ENCODE results near the gene B4GALT6.
"Not testable (repeated sequence)": the region's sequence is repeated elsewhere in the genome, so short reads cannot be mapped to it uniquely, and the experiment has no call there.

Gene B4GALT6, protein sequence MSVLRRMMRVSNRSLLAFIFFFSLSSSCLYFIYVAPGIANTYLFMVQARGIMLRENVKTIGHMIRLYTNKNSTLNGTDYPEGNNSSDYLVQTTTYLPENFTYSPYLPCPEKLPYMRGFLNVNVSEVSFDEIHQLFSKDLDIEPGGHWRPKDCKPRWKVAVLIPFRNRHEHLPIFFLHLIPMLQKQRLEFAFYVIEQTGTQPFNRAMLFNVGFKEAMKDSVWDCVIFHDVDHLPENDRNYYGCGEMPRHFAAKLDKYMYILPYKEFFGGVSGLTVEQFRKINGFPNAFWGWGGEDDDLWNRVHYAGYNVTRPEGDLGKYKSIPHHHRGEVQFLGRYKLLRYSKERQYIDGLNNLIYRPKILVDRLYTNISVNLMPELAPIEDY

DNA sequence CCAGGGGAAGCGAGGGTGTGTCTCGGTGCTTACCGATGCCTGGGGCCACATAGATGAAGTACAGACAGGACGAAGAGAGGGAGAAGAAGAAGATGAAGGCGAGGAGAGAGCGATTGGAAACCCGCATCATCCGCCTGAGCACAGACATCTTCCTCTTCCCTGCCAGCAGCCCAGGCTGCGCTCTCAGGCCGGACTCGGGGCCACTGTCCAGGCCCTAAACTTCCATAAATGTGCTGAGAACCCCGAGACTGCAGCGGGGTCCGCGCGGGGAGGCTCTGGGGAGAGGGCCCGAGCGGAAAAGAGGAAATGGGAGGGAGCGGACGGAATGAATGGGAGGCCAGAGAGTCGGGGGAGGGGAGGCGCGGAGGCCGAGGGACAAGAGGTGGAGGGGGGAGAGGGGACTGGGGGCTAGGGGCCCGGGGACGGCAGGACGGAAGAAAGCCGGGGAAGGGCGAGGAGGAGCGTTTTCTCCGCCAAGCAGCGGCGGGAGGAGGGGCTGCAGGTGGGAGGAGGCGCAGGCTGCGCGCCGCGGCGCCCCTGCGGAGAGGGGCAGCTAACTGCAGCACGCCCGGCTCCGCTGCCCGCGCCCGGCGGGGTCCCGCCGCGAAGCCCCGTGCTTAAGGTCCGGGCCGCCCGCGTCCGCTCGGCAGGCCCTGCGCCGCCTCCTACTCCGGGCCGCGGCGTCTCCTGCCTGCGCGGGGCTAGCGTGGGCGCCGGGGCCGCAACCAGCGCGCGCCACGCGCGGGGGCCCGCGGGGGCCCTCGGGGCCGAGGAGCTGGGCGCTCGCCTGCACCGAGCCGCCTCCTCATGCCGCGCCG lies at the start of gene B4GALT6:
B4GALT6 (minus strand) TSS at position 303 of the 818 bp plus-strand sequence; CDS start at position 148, 155 bp downstream.
- no peak for DNase-seq (ENCODE audit: low spot score)

DNA sequence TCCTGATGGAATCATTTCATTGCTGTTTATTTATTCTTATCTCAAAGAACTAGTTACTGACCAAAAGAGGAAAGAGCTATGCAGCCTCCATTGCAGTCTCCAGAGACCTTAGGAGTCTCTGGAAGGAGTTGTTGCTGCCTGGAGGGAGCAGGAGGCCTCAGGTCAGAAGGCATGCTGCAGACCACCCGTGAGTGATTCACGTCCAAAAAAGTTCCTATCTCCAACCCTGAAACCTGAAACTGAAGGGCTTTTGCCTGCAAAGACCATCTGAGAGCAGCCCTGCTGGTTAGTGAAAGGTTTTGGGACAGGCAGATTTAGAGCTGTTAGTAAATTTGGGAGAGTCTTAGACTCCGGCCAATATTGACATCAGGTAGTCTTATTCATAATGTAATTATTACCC lies 47.2 kb upstream of the B4GALT6 start:
- no peak for DNase-seq (ENCODE audit: low spot score)

DNA sequence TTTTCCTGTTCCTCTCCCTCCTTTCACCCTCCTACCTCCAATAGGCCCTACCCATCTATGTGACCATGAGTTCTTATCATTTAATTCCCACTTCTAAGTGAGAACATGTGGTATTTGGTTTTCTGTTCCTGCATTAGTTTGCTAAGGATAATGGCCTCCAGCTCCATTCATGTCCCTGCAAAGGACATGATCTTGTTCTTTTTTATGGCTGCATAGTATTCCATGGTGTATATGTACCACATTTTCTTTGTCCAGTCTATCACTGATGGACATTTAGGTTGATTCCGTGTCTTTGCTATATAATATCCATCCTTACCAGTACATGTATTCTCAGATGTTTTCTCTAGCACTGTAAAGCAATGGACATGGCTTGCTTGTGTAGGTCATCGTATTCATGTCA lies 44.8 kb upstream of the B4GALT6 start:
- not testable (repeated sequence) for DNase-seq (ENCODE audit: low spot score)

DNA sequence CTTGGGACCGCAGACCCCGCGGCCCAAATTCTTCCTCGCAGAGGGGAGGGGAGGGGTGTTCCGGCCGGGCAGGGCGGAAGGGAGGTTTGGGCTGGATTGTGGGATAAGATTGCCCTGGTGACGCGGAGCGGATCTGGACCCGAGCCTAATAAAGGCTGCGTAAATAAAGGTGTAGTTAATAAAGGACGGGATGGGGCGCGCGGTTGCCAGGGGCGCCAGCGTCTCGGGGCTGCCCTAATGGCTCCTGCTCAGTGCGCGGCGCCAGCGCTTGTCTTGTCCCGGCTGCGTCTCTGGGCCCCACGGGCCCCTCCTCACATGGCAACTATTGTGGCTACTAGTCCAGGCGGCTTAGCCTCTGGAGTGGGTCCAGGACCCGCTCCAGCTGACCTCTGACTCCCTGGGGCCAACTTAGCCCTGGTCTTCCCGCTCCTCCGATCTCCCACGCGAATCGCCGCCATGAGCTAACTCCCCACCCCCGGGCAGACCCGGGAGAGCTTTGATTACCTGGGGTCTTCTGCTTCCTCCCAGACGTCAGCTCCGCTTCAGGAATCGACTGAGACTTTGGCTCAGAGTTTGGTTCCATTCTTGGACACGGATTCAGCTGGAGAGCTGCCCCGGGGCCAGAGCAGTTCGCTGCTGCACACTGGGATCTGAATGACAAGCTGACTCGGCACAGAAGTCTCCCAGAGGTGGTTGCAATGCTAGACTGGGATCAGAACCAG lies 39.8 kb upstream of the B4GALT6 start:
- no peak for DNase-seq (ENCODE audit: low spot score)

DNA sequence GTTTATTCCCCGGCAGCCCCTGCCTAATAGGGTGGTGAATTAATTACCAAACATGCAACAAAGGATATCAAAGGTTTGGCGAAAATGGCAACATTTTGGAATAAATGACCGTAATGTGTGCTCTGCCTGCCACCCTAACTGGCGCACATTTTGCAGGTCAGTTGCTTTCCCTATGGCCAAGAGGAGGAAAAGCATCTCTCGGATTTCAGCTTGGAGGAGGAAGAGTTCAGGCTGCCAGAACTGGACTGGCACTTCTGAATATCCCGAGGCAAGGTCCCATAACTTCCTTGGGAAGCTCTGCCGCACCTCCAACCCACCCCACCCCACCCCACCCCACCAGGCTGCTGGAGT lies 39.2 kb upstream of the B4GALT6 start:
- DNase-seq (ENCODE audit: low spot score), result no peak

DNA sequence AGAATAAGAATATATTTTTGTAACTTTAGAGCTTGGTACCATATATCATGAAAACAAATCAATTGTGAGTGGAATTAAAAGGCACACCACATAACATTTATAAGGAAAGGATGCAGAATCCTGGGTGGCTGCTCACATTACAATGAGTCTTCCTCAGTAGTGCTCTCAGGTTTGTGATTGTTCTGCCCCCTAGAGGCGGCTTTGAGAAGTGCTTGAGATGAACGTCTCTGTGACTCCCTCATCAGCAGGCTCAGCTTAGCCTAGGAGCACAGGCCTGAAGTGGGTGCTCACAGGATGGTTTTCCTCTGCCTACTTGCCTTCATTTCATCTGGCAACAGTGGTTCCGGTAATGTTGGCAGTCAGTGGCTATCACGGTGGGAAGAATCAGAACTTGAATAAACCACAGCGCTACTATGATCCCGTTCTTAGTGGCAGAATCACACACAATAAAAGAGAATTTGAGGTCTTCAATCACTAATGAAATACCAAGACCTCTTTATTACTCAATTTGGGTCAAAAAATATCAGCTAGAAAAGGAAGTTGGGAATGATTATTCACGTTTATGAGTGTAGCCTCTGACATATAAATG lies 38.1 kb upstream of the B4GALT6 start:
- DNase-seq (ENCODE audit: low spot score), result peak; percentile 59

DNA sequence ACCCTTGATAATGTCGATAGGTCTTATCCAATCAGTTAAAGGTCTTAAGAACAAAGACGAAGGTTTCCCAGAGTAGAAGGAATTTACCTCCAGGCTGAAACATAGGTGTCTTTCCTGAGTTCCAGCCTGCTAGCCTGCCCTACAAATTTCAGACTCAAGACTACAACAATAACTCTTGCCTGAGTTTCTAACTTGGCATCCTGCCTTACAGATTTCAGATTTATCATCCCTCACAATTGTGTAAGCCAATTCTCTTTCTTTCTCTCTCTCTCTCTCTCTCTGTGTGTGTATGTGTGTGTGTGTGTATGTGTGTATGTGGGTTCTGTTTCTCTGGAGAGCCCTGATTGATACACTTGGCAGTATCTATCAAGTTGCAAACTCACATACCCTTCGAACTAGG lies 37.2 kb upstream of the B4GALT6 start:
- DNase-seq (ENCODE audit: low spot score), result no peak

DNA sequence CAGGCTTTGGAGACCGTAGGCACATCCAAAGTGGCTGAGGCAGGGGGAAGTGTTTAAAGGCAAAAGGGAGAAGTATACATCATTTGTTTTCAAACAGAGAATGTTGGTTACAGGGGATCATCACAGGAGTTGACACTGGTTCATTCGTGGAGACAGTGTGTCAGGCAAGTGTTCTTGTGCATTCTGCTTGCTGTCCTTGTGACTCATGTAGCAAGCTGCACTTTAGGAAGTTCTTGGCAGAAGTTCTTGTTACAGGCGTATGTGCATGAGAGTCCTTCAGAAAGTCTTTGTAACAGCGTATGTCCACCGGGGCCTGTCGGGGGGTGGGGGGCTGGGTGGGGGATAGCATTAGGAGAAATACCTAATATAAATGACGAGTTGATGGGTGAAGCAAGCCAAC lies 36.5 kb upstream of the B4GALT6 start:
- DNase-seq (ENCODE audit: low spot score), result no peak

DNA sequence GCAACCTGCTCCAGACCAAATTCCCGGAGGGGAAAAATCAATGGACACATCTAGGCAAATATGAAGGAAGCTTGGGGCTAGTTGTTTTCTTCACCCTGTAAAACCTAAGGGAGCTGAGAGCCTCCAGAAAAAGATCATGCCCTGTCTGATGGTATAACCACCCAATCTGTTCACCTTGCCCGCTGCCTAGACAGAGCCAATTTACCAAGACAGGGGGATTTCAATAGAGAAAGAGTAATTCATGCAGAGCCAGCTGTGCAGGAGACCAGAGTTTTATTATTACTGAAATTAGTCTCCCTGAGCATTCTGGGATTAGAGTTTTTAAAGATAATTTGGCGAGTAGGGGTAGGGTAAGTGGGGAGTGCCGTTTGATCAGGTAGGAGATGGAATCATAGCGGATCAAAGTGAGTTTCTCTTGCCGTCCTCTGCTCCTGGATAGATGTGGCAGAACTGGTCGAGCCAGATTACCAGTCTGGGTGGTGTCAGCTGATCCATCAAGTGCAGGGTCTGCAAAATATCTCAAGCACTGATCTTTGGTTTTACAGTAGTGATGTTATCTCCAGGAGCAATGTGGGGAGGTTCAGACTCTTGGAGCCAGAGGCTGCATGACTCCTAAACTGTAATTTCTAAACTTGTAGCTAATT lies 35.1 kb upstream of the B4GALT6 start:
- no peak for DNase-seq (ENCODE audit: low spot score)

DNA sequence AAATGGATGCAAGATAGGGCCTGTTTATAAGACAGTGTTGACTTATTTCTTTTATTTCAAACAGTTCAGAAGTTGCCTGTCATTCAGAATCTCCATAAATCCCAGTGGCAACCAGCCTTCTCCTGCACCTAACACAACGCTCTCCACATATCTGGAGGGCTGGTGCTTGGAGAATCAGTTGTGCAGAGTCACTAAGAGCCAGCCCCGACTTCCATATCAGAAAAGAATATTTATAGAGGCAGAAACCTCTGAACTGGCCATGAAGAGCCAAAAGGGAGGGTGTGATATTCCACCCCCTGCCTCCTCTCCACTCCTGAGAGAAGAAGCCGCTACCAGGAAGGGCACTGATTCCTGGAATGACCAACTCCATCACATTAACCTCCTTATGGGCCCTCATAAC lies 34.0 kb upstream of the B4GALT6 start:
- no peak for DNase-seq (ENCODE audit: low spot score)

DNA sequence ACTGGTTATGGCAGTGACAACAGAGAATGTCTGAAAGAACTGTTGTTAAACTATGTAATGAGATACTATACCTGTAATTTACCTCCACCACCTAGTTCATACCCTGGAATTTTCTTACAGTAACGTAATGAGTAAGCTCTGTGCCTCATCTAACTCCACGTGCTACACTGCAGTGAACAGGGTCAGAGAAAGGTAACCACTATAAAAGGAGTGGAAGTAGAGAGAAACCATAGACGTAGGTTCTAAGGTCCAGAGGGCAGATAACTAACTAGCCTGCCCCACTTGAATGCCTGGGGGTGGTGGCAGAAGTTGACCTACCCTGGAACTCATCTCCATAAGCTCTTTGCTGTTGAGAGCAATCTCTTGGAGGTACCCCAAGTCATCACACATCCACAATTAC lies 32.0 kb upstream of the B4GALT6 start:
- DNase-seq (ENCODE audit: low spot score), result no peak

DNA sequence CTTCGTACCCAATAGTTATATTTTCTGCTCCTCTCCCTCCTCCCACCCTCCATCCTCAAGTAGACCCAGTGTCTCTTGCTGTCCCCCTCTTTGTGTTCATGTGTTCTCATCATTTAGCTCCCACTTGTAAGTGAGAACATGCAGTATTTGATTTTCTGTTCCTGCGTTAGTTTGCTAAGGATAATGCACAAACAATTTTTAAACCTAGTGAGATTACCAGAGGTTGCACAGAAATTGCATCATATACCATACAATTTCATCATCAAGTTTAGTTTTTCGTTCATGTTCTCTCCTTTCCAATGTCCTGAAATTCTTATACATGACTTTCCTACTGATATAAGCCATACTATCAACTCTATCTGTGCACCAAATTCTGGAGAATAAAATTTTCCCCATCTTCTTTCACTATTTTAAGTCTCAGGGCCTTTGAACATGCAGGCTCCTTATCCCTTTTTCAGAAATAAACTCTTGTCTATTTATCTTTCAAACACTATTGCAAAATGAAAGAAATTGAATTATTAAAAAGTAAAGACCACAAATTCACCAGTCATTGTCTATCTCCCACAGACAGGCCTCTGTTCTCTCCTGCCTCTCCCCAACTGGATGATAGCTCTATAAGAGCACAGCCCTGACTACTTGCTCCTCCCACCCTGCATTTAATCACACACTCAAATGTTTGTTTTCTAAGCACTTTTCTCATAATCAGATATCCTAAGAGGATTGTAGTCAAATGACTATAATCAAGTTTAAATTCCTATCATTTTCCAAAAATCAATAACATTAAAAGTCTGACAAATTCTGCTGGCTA lies 27.2 kb upstream of the B4GALT6 start:
- no peak for DNase-seq (ENCODE audit: low spot score)

DNA sequence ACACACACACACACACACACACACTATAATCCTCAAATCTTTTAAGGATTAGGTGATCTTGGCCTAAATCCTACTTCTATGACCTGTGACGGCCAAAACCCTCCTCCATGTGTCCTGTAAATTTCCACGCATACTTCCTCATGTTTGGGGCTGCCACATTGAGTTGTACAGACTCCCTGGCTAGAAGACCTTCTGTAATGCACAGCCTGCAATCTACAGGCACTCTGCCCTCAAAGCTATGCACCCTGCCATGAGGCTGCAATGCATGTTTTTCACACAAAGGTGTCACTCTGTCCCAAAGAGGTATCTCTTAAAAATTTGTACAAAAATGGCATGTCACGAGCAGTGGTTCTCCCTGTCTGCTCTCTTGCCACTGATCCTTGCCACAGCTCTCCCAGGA lies 26.4 kb upstream of the B4GALT6 start:
- no peak for DNase-seq (ENCODE audit: low spot score)

DNA sequence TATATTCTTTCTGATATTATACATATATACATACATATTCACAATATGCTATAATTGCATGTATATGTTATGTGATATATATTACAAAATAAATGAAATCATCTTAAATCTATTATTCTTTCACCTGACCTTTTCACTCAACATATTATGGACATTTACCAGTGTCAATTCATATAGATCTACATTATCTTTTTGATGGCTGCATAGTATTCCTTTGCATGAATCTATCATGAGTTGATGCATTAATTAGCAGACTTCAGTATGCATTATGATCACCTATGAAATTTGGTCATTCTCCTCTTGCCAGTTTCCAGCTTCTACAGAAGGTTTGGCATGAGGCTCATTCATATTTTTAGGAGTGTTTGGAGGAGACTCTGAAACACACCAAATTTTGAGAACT lies 23.4 kb upstream of the B4GALT6 start:
- DNase-seq (ENCODE audit: low spot score), result no peak

DNA sequence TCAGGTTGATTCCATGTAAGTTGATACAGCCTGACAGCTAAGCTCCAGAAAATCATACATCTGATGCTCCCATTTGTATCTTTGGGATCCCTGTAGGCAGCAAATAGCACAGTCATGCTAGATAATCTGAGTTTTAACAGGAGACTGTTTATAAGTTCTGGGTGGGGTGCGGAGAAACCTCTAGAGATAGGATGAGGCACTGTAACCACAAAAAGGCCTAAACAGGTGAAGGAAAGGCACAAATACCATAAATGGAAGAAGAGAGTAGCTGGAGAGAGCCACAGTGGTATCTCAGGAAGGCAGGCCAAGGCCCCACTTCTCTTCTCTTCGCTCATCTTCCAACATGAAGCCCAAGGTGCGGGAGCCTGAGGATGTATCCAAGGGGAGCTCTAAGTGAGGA lies 18.1 kb upstream of the B4GALT6 start:
- no peak for DNase-seq (ENCODE audit: low spot score)

DNA sequence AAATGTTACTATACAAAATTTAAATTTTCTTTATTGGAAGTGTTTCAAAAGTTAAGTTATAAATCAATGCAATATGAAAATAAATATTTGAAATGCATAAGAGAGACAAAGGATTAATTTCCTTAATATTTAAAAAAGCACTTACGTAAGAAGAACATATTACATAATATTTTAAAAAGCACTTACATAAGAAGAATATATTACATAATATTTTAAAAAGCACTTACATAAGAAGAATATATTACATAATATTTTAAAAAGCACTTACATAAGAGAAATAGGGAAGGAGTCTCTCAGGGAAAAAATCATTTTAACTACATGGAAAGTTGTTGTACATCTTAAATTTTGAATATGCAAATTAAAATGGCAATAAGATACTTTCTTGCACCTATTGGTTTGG lies 17.4 kb upstream of the B4GALT6 start:
- no peak for DNase-seq (ENCODE audit: low spot score)

DNA sequence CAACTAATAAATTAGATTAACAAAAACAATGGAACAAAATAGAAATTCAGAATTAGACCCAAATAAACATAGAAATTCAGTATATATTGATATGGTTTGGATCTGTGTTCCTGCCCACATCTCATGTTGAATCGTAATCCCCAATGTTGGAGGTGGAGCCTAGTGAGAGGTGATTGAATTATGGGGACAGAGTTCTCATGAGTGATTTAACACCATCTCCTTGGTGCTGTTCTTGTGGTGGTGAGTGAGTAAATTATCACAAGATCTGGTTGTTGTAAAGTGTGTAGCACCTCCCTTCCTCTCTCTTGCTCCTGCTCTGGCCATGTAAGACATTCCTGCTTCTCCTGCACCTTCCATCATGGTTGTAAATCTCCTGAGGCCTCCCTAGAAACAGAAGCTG lies 16.6 kb upstream of the B4GALT6 start:
- DNase-seq (ENCODE audit: low spot score), result no peak

DNA sequence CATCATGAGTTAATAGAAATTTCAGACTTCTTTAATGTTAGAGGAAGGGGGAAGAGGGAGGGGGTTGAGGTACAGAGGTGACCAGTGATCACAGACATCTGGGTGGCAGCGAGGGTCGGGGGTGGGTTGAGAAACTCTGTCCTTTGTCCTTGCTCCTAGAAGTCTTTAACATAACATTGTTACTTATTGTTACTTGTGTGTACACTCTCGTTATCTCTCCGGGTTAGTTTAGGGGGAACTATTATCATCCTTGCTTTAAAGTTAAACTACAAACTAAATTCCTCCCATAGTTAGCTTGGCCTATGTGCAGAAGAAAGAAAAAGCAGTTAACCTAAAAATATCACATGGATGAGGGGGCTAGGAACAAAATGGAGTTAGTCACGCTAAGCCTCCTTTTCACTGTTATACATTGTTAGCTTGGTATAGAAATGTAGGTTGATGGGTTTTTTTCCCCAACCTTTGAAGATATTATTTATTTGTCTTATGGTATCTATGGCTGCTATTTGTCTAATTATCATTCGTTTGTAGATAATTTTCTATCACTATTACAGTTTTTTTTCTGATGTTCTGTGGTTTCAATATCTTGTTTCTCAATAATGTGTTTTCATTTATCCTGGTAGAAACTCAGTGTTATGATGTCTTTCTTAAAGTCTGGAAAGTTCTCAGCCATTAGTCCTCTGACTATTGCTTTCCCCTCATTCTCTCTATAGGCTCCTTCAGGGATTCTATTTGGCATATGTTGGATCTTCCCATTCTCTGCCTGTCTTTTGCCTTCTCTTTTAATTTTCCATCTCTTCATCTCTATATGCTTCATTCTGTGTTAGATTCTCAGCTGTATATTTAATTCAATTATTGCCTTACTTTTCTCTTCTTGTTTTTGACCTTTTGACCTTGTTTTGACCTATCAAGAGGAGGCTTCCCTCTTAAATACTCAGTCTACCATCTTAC lies 13.2 kb upstream of the B4GALT6 start:
- DNase-seq (ENCODE audit: low spot score), result no peak

DNA sequence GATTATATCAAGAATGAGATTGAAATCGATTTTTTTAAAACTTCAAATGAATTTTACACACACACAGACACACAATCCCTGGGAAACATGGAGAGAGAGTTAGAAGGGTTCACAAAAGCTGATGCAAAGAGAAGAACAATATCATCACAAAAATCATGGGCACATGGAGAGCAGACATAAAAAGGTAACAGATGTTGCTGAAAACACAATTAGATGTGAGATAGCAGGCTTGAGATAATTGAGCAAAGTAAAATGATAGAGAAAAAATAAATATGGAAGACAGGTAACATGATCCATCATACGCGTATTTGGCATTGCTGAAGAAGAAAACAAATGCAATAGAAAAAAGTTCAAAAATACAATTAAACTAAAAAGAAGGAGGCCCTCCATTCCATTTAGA lies 11.6 kb upstream of the B4GALT6 start:
- no peak for DNase-seq (ENCODE audit: low spot score)

DNA sequence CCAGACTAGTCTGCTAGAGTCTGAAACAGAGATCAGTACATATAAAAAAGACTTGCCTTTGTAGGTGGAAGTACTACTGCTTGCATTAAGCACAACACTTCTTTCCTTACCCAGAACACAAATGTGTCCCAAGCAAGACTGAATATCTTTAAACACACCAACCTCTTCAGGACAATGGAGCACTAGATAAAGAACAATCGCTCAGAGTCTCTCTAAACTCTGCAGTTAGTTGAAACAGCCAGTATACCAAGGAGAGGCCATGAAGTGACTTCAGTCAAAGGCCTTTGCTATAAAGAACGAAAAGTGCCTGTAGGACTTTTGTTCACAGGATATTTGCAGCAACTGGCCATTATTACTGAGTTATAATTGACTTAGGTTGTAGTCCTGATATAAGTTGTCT lies 9.9 kb upstream of the B4GALT6 start:
- DNase-seq (ENCODE audit: low spot score), result no peak
